ENCODE results near the gene DUSP12.
A peak's percentile ranks its signal among the peaks of the same experiment; 100 is the strongest.

The DUSP12 gene

DNA sequence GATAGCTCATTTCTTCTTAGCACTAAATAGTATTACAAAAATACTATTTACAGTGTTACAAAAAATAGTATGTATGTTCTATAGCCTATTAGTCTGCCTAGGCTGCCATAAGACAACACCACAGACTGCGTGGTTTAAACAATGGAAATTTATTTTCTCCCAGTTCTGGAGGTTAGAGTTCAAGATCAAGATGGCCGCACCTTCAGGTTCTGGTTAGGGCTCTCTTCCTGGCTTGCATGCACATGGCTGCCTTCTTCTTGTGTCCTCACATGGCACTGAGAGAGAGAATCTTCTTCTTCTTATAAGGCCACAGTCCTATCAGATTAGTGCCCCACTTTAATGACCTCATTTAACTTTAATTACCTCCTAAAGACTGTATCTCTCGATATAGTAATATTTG is 20.7 kb downstream of the DUSP12 start:
- no peak overlapping the region for H3K4me3 ChIP-seq
- no peak overlapping the region for H3K27ac ChIP-seq
- TF ChIP-seq, protein P1, sequence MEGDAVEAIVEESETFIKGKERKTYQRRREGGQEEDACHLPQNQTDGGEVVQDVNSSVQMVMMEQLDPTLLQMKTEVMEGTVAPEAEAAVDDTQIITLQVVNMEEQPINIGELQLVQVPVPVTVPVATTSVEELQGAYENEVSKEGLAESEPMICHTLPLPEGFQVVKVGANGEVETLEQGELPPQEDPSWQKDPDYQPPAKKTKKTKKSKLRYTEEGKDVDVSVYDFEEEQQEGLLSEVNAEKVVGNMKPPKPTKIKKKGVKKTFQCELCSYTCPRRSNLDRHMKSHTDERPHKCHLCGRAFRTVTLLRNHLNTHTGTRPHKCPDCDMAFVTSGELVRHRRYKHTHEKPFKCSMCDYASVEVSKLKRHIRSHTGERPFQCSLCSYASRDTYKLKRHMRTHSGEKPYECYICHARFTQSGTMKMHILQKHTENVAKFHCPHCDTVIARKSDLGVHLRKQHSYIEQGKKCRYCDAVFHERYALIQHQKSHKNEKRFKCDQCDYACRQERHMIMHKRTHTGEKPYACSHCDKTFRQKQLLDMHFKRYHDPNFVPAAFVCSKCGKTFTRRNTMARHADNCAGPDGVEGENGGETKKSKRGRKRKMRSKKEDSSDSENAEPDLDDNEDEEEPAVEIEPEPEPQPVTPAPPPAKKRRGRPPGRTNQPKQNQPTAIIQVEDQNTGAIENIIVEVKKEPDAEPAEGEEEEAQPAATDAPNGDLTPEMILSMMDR (IDR thresholded peaks at IDR 0.05), result no peak
- no peak for DNase-seq (ENCODE audit: low spot score)

DNA sequence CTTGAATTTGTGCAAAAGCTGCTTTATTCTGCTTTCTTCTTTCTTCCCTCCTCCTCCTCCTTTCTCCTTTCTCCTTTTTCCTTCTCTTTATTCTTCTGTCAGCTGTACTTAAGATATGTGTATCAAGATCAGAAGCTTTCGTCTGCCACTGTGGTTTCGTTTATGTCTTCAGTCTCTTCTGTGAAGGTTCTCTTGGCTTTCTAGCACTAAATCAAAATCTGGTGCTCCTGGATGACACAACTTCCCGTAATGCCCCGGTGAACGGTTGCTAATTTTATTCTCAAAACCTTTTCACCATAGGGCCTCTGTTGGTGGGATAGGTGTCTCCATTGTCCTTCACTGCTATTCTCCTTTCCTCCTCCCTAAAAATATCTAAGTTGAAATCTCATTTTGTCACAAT is 21.6 kb downstream of the DUSP12 start:
- DNase-seq (ENCODE audit: low spot score), result no peak
- H3K27ac ChIP-seq, result no peak overlapping the region
- no peak overlapping the region for H3K4me3 ChIP-seq
- TF ChIP-seq, protein P1 (IDR thresholded peaks at IDR 0.05), result no peak

DNA sequence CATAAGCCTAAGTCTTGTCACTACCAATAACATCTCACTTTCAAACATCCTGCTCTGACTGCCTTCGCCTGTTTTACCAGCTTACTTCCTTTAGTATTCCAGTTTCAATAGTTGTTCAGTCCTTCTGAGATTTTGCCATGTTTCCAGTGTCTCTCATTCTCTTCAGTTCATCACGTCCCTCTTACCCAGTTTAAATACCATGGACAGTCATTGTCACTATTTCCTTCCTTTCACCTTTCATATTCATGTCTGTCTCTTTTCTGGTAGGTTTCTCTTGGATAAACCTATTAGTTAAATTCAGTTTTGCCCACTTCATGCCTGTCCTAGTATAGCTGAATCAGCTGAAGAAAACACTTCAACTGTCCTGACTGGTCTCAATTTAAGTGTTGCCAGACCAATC is 22.4 kb downstream of the DUSP12 start:
- TF ChIP-seq, protein P1 (IDR thresholded peaks at IDR 0.05), result no peak
- Histone ChIP-seq H3K27ac (peak overlapping the region in 1 of 2 donors; percentile 47), H3K4me3 (no peak overlapping the region)
- no peak for DNase-seq (ENCODE audit: low spot score)

DNA sequence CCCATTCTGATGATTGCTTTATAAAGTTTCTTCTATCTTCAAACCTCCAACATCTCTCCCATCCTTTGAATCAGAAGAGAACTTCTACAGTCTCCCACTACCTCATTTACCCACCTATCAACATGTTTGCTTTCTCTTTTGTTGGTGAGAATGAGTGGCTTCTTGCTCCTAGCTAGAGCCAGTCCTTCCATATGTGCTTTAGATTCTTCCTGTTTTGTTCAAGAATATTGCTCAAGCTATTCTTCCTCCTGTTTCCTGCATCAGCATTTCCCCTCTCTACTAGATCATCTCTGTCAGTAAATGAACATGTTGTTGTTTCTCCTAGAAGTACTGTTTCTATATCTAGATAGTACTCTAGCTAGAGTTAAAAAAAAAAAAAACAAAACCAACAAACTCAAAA is 22.8 kb downstream of the DUSP12 start:
- DNase-seq (ENCODE audit: low spot score), result no peak
- H3K4me3 ChIP-seq, result no peak overlapping the region
- TF ChIP-seq, protein P1 (IDR thresholded peaks at IDR 0.05), result no peak
- H3K27ac ChIP-seq, result peak overlapping the region in 1 of 2 donors; percentile 47

DNA sequence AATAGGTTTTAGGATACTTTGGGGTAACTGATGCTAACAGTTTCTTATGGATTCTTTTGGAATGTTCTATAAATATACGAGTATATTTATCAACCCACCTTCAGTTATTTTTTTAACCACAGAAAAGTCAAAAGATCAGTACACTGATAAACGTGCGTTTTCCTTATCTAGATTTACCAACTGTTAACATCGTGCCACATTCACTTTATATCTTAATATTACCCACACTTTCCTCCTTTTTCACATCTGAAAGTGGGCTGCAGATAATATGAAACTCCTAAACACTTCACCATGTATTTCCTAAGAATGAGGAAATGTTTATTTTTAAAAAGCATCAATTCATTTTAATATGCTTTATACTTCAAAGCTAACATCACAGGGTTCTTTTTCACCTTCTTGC is 24.2 kb downstream of the DUSP12 start:
- TF ChIP-seq, protein P1 (IDR thresholded peaks at IDR 0.05), result no peak
- peak overlapping the region in 1 of 2 donors; percentile 17 for H3K27ac ChIP-seq

DNA sequence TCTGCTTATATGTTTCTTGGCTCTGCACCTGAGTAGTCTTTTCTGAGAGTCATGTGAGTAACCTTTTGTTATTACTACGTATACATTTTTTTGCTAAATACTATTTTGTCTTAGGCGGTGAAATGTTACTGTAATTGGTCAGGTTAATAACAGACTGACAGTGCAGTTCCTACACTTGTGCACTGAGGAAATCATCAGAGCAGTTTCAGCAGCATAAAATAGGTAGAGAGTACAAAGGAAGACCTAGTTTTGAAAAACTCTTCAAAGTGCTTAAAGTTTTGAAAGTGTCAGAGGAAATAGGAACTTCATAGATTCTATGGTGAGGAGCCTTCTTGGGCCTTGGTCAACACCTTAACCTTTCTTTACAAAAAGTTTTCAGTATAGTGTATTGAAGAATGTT is 27.7 kb downstream of the DUSP12 start:
- DNase-seq (ENCODE audit: low spot score), result no peak
- TF ChIP-seq, protein P1 (IDR thresholded peaks at IDR 0.05), result no peak
- H3K27ac ChIP-seq, result no peak overlapping the region
- H3K4me3 ChIP-seq, result no peak overlapping the region

More for the DNA sequence above, 24.2 kb downstream of the DUSP12 start:
- DNase-seq (ENCODE audit: low spot score), result no peak
- no peak overlapping the region for H3K4me3 ChIP-seq

DNA sequence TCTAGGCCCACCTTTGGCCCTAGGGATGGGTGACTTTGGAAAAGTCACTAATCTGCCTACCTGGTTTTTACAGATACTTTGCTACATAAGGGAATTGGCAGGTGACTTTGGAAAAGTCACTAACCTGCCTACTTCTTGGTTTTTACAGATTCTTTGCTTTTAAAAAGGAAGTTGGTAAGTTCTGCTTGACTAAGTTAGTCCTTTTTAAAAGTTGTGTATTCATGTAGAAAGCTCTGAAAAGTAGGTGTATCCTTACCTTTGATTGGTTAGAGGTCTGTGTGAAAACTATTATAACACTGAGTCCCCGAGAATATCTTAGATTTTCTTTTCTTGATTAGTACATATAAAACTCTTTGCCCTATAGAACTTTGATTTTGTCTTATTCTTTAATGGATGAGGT is 28.9 kb downstream of the DUSP12 start:
- DNase-seq (ENCODE audit: low spot score), result no peak
- TF ChIP-seq, protein P1 (IDR thresholded peaks at IDR 0.05), result no peak
- no peak overlapping the region for H3K27ac ChIP-seq
- H3K4me3 ChIP-seq, result no peak overlapping the region

Data from coronary artery (tissue), 2 donors.